Measurements from ENCODE around the gene ADGRL1. TPM values are rescaled to one million over a fixed set of nuclear protein-coding genes. Genes with fewer than 3 reads are reported as not detected.

ADGRL1 gene
- total RNA-seq, 4 donors from 2014 or later, result 22.8 to 58.6 (median 48.8) TPM

DNA sequence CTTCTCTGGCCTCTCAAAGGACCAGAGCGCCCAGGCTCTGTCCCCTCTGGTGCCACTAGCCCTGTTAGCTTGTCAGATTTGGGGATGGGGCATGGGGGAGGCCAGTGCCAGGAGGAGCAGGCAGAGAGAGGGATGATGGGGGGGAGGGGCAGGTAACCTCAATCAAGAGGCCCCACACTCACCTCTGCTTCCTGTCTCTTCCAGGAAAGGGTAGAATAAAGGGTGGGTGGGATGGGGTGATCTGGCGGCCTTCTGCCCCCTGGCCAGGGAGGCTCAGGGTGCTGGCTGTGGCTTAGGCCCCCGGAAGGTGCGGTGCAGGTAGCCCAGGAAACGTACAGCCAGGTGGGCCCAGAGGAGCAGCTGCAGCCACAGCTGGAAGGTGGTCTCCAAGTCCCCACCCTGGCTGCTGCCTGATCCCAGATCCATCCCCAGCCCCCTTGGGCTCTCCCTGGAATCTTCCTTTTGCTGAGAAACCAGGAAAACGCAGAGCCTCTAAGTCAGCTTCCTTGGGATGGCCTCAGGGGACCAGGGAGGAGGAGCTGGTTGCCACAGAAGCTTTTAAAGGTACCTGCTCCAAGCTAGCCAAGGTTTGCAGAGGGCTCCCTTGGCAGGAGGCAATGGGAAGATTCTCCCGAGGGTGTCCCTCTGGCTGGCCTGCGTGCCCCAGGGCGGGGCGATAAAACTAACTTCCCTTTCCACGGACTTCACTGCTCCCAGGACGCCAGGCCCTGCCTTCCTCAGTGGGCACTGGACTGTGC, 93.7 kb downstream of the ADGRL1 start:
- no peak for TF ChIP-seq POLR2A (IDR thresholded peaks at IDR 0.05)
- no peak for TF ChIP-seq CTCF (IDR thresholded peaks at IDR 0.05)
- Histone ChIP-seq H3K27me3 (no peaks in the 10 kb centered on the region), H3K36me3 (no peaks in the 10 kb centered on the region), H3K27ac (peak overlapping the region; percentile 52 to 70 (median 62)), H3K4me3 (peak overlapping the region in 1 of 4 donors; percentile 2), H3K9me3 (no peaks in the 10 kb centered on the region), H3K4me1 (peaks cover 0 to 46% (median 10%) of the 10 kb centered on the region in 4 donors)
- DNase-seq, result no peak

GRCh38 chr19:14111486-14111885, 94.5 kb downstream of the ADGRL1 start:
- Histone ChIP-seq H3K27me3 (no peaks in the 10 kb centered on the region), H3K4me1 (peaks cover 0 to 43% (median 7%) of the 10 kb centered on the region in 4 donors), H3K9me3 (no peaks in the 10 kb centered on the region), H3K27ac (no peak overlapping the region), H3K36me3 (peaks cover 0 to 6% (median 0%) of the 10 kb centered on the region in 3 donors), H3K4me3 (no peak overlapping the region)
- DNase-seq, result no peak
- TF ChIP-seq CTCF (IDR thresholded peaks at IDR 0.05), result no peak
- TF ChIP-seq POLR2A (IDR thresholded peaks at IDR 0.05), result no peak

GRCh38 chr19:14110650-14111049, 95.3 kb downstream of the ADGRL1 start:
- TF ChIP-seq CTCF (IDR thresholded peaks at IDR 0.05) (no peak), POLR2A (IDR thresholded peaks at IDR 0.05) (no peak)
- peaks cover 0 to 35% (median 5%) of the 10 kb centered on the region in 4 donors for H3K4me1 ChIP-seq
- DNase-seq, result no peak
- H3K36me3 ChIP-seq, result peaks cover 0 to 14% (median 0%) of the 10 kb centered on the region in 3 donors
- no peaks in the 10 kb centered on the region for H3K27me3 ChIP-seq
- no peak overlapping the region for H3K4me3 ChIP-seq
- no peaks in the 10 kb centered on the region for H3K9me3 ChIP-seq
- H3K27ac ChIP-seq, result no peak overlapping the region

GRCh38 chr19:14107581-14108461, 98.1 kb downstream of the ADGRL1 start:
- DNase-seq, result no peak
- TF ChIP-seq CTCF (IDR thresholded peaks at IDR 0.05) (no peak), POLR2A (IDR thresholded peaks at IDR 0.05) (no peak)
- Histone ChIP-seq H3K9me3 (no peaks in the 10 kb centered on the region), H3K27me3 (no peaks in the 10 kb centered on the region), H3K27ac (peak overlapping the region in 2 of 4 donors; percentile 19 to 61), H3K4me1 (peaks cover 0 to 9% (median 2%) of the 10 kb centered on the region in 4 donors), H3K36me3 (peaks cover 0 to 33% (median 0%) of the 10 kb centered on the region in 3 donors), H3K4me3 (no peak overlapping the region)

GRCh38 chr19:14106840-14107239, 99.1 kb downstream of the ADGRL1 start:
- Histone ChIP-seq H3K4me3 (no peak overlapping the region), H3K27me3 (no peaks in the 10 kb centered on the region), H3K27ac (peak overlapping the region in 1 of 4 donors; percentile 61), H3K9me3 (no peaks in the 10 kb centered on the region), H3K36me3 (peaks cover 0 to 43% (median 0%) of the 10 kb centered on the region in 3 donors), H3K4me1 (no peaks in the 10 kb centered on the region)
- DNase-seq, result no peak
- TF ChIP-seq CTCF (IDR thresholded peaks at IDR 0.05), result no peak
- TF ChIP-seq POLR2A (IDR thresholded peaks at IDR 0.05), result no peak
